Transverse colon (tissue), 4 donors: Measurements from ENCODE around the gene WSCD1. TPM values are rescaled to one million over a fixed set of nuclear protein-coding genes. Genes with fewer than 3 reads are reported as not detected.

Source experiments
- DNase-seq: peaks from one replicate; pipeline ENCODE4 v3.0.0-alpha.2; 2019
- H3K27ac ChIP-seq, 4 donors: fragments of 200-600 bp; sonication (generic); 2 replicates each; pipeline ENCODE4 v1.5.1; 2016 to 2018; ENCODE audit warnings: inconsistent platforms in 4 of 4
- H3K27me3 ChIP-seq: fragments of 200-600 bp; sonication (generic); 2 replicates; pipeline ENCODE4 v1.5.1; 2017; ENCODE audit warnings: inconsistent platforms
- H3K36me3 ChIP-seq, 4 donors: fragments of 200-600 bp; sonication (generic); 2 replicates each; pipeline ENCODE4 v1.5.1; 2017 to 2019; ENCODE audit warnings: inconsistent platforms in 4 of 4
- H3K4me1 ChIP-seq, 4 donors: fragments of 200-600 bp; sonication (generic); 2 replicates each; pipeline ENCODE4 v1.5.1; 2017 to 2020; ENCODE audit warnings: inconsistent platforms in 4 of 4
- H3K4me3 ChIP-seq, 4 donors: fragments of 200-600 bp; sonication (generic); 1 replicate in 1 of 4; 2 replicates in 3 of 4; pipeline versions ENCODE4 v1.5.1 to v1.6.1; 2017 to 2019; ENCODE audit warnings: inconsistent platforms in 4 of 4
- H3K9me3 ChIP-seq, 2 donors: fragments of 200-600 bp; sonication (generic); 2 replicates each; pipeline ENCODE4 v1.5.1; 2017 to 2019; ENCODE audit warnings: inconsistent platforms in 2 of 2
- CTCF ChIP-seq, 5 experiments: fragments of 200-600 bp in 3 of 5; fragments of 450-650 bp in 2 of 5; sonication (generic) in 3 of 5; IDR thresholded peaks; 1 replicate in 2 of 5; 2 replicates in 3 of 5; pipeline ENCODE4 v1.5.1; 2016 to 2017; ENCODE audit warnings: antibody characterized with exemption in 5 of 5, inconsistent platforms in 3 of 5, mild to moderate bottlenecking in 2 of 5, moderate library complexity in 1 of 5
- EP300 ChIP-seq: sonication (generic); formaldehyde crosslinking; IDR thresholded peaks from one replicate; pipeline ENCODE4 v1.6.1; 2017; ENCODE audit warnings: antibody characterized with exemption, low read depth
- POLR2A ChIP-seq: fragments of 450-650 bp; IDR thresholded peaks from one replicate; pipeline ENCODE4 v1.6.1; 2016; ENCODE audit warnings: antibody characterized with exemption, mild to moderate bottlenecking, moderate library complexity
- POLR2AphosphoS5 ChIP-seq, 3 donors: sonication (generic); formaldehyde crosslinking; IDR thresholded peaks; one replicate each; pipeline ENCODE4 v1.6.1; 2016; ENCODE audit warnings: antibody characterized with exemption in 3 of 3
- WGBS, 2 donors: methylation state at CpG; one replicate each; pipeline ENCODE4 v1.1.5; 2018; ENCODE audit warnings: low coverage in 1 of 2; 5-methylcytosine and 5-hydroxymethylcytosine counted together
- in situ Hi-C, 4 donors: fragments of 200-750 bp; cut with MboI; loops; one replicate each; pipeline versions ENCODE4 v1.15.0 to v1.15.1; 2017; ENCODE audit warnings: low sequenced_read_pairs in 3 of 4, low pct_ligation_motif_present in 1 of 4, low pct_unique_long_range_greater_than_20kb in 1 of 4
- intact Hi-C: fragments of 100-400 bp; cut with DNase I; formaldehyde crosslinking; loops from one replicate; pipeline ENCODE4 v1.15.1; 2023; ENCODE audit warnings: low total_unique reads
- total RNA-seq, 4 donors: library from RNA; depleted of rRNA; stranded (reverse); fragments of >200 nt; gene quantifications; one replicate each; pipeline ENCODE4 v1.1.0, GENCODE V29; 2016

Gene WSCD1
- total RNA-seq, 4 donors from 2014 or later, result 23.7 to 58.4 (median 33.7) TPM

- in situ Hi-C loops, result loop anchor here in 1 of 4 donors (25.0 kb wide), 1 partner anchor 104 kb away; no protein-coding TSS in a partner anchor
- WGBS, 2 donors, result 67 to 80% methylated on average over 1 to 8 of the region's 8 CpGs
- H3K27me3 ChIP-seq, result peaks cover 7% of the 10 kb centered on the region
Observed at GRCh38 chr17:6140728-6141330, 70.7 kb downstream of the WSCD1 start.

GRCh38 chr17:6142701-6143100 is 72.5 kb downstream of the WSCD1 start:
- intact Hi-C loops, result no loop called here
- in situ Hi-C loops, result loop anchor here in 1 of 4 donors (25.0 kb wide), 1 partner anchor 105 kb away; no protein-coding TSS in a partner anchor

More at GRCh38 chr17:6140728-6141330, 70.7 kb downstream of the WSCD1 start:
- Histone ChIP-seq H3K36me3 (no peaks in the 10 kb centered on the region), H3K27ac (no peak overlapping the region), H3K9me3 (no peaks in the 10 kb centered on the region), H3K4me1 (no peaks in the 10 kb centered on the region), H3K4me3 (no peak overlapping the region)
- DNase-seq, result no peak
- intact Hi-C loops, result no loop called here
- no peak for TF ChIP-seq POLR2A
- TF ChIP-seq CTCF (IDR thresholded peaks at IDR 0.05), result no peak
- TF ChIP-seq EP300, result no peak

GRCh38 chr17:6145946-6146345 is 75.8 kb downstream of the WSCD1 start:
- no peak overlapping the region for H3K27ac ChIP-seq
- H3K4me3 ChIP-seq, result no peak overlapping the region
- no peak for DNase-seq
- H3K9me3 ChIP-seq, result no peaks in the 10 kb centered on the region
- no peak for TF ChIP-seq POLR2A
- TF ChIP-seq EP300, result no peak
- no peak for TF ChIP-seq POLR2AphosphoS5 (IDR thresholded peaks at IDR 0.05)
- no peak for TF ChIP-seq CTCF (IDR thresholded peaks at IDR 0.05)
- H3K36me3 ChIP-seq, result no peaks in the 10 kb centered on the region
- intact Hi-C loops, result no loop called here
- WGBS, 2 donors, result 79% methylated on average over 3 to 4 of the region's 4 CpGs
- no peaks in the 10 kb centered on the region for H3K4me1 ChIP-seq
- peaks cover 10% of the 10 kb centered on the region for H3K27me3 ChIP-seq
- in situ Hi-C loops, result loop anchor here in 1 of 4 donors (25.0 kb wide), 1 partner anchor 109 kb away; no protein-coding TSS in a partner anchor

More at GRCh38 chr17:6142701-6143100, 72.5 kb downstream of the WSCD1 start:
- H3K4me3 ChIP-seq, result no peak overlapping the region
- DNase-seq, result no peak
- H3K9me3 ChIP-seq, result no peaks in the 10 kb centered on the region
- H3K4me1 ChIP-seq, result no peaks in the 10 kb centered on the region
- H3K27me3 ChIP-seq, result peaks cover 7% of the 10 kb centered on the region
- no peaks in the 10 kb centered on the region for H3K36me3 ChIP-seq
- no peak for TF ChIP-seq CTCF (IDR thresholded peaks at IDR 0.05)
- TF ChIP-seq POLR2A, result no peak
- no peak for TF ChIP-seq POLR2AphosphoS5 (IDR thresholded peaks at IDR 0.05)
- 72 to 80% methylated on average over 6 of the region's 6 CpGs for WGBS, 2 donors
- no peak overlapping the region for H3K27ac ChIP-seq

GRCh38 chr17:6147042-6147441 is 76.9 kb downstream of the WSCD1 start:
- H3K4me1 ChIP-seq, result no peaks in the 10 kb centered on the region
- peaks cover 3% of the 10 kb centered on the region for H3K27me3 ChIP-seq
- no peak overlapping the region for H3K4me3 ChIP-seq
- intact Hi-C loops (no loop called here), in situ Hi-C loops (loop anchor here in 1 of 4 donors (25.0 kb wide), 1 partner anchor 110 kb away; no protein-coding TSS in a partner anchor)
- 75% methylated on average over 2 to 7 of the region's 7 CpGs for WGBS, 2 donors
- TF ChIP-seq CTCF (IDR thresholded peaks at IDR 0.05) (no peak), EP300 (no peak), POLR2AphosphoS5 (IDR thresholded peaks at IDR 0.05) (no peak), POLR2A (no peak)
- no peaks in the 10 kb centered on the region for H3K9me3 ChIP-seq
- no peak overlapping the region for H3K27ac ChIP-seq
- H3K36me3 ChIP-seq, result no peaks in the 10 kb centered on the region
- DNase-seq, result no peak
